BJ (cell line): Measurements from ENCODE around the gene IL18. TPM values are rescaled to one million over a fixed set of nuclear protein-coding genes. Genes with fewer than 3 reads are reported as not detected.

Source experiments
- CTCF ChIA-PET: fragments of 350-600 bp; formaldehyde crosslinking; extraction: SDS; loops from one replicate; lab custom pipeline; 2021; ENCODE audit warnings: antibody characterized with exemption, inconsistent platforms; lab: Yijun Ruan, JAX
- POLR2A ChIA-PET: fragments of 300-600 bp; sonication (Branson Sonifier 250); formaldehyde crosslinking; extraction: SDS; loops from one replicate; lab custom pipeline; 2021; ENCODE audit warnings: antibody characterized with exemption; lab: Charles Lee
- DNase-seq: peaks from one replicate; pipeline ENCODE4 v3.0.0-alpha.2; 2011; ENCODE audit warnings: low read depth
- H3K27me3 ChIP-seq: 2 replicates; pipeline ENCODE4 v1.6.0; 2011; ENCODE audit warnings: low read length; ENCODE audit not compliant: control insufficient read depth, insufficient read depth
- H3K36me3 ChIP-seq: 2 replicates; pipeline ENCODE4 v1.5.1; 2011; ENCODE audit warnings: low read length; ENCODE audit not compliant: control insufficient read depth, insufficient read depth
- H3K4me3 ChIP-seq: 2 replicates; pipeline ENCODE4 v1.5.1; 2011; ENCODE audit warnings: low read depth, mild to moderate bottlenecking, control low read depth, low read length
- polyA plus RNA-seq: library from polyadenylated mRNA; depleted of rRNA; stranded (reverse); fragments of >200 nt; gene quantifications from 2 replicates; pipeline ENCODE4 v1.2.3, GENCODE V29; 2011
- TF ChIP-seq, protein P1 (sequence below): IDR thresholded peaks from 2 replicates; pipeline ENCODE4 v1.5.1; 2011; ENCODE audit warnings: low read depth, mild to moderate bottlenecking, control low read depth, inconsistent platforms, low read length, moderate library complexity; ENCODE audit not compliant: insufficient read depth

Gene IL18
- polyA plus RNA-seq, 1 experiment = 1.5 TPM

DNA sequence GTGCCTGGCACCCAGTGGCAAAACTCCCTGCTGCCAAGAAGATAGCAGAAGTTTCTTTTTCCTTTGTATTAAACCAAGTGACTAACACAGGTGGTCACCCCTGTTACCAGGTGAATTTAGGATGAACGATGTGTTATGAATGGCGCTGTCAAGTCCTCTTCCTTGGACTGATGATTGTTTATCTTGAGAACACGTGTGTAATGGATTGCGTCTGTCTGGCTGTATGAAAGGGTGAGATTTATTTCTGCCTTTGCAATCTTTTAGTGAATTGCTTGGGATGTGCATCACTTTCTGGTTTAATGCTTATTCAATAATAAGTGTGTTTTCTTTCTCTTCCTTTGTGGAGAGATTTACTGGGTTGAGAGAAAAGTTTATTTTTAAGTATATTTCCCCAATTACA, 40.8 kb downstream of the IL18 start:
- CTCF ChIA-PET = interaction anchor here (1.9 kb wide), 1 partner anchor 10 kb away, joined by 11 read pairs; no protein-coding TSS in a partner anchor
- TF ChIP-seq, protein P1, sequence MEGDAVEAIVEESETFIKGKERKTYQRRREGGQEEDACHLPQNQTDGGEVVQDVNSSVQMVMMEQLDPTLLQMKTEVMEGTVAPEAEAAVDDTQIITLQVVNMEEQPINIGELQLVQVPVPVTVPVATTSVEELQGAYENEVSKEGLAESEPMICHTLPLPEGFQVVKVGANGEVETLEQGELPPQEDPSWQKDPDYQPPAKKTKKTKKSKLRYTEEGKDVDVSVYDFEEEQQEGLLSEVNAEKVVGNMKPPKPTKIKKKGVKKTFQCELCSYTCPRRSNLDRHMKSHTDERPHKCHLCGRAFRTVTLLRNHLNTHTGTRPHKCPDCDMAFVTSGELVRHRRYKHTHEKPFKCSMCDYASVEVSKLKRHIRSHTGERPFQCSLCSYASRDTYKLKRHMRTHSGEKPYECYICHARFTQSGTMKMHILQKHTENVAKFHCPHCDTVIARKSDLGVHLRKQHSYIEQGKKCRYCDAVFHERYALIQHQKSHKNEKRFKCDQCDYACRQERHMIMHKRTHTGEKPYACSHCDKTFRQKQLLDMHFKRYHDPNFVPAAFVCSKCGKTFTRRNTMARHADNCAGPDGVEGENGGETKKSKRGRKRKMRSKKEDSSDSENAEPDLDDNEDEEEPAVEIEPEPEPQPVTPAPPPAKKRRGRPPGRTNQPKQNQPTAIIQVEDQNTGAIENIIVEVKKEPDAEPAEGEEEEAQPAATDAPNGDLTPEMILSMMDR = no peak
- H3K36me3 ChIP-seq = no peaks in the 10 kb centered on the region

GRCh38 chr11:112121981-112122615, 41.8 kb downstream of the IL18 start:
- TF ChIP-seq, protein P1 = no peak
- DNase-seq = no peak
- ChIA-PET CTCF (interaction anchor here (0.6 to 1.9 kb wide), 6 partner anchors 9 to 331 kb away, joined by 3 to 11 read pairs (median 3); partner anchors contain the start of gene BCO2), POLR2A (interaction anchor here (0.6 kb wide), 1 partner anchor 17 kb away, joined by 4 read pairs; no protein-coding TSS in a partner anchor)
- Histone ChIP-seq H3K4me3 (no peak overlapping the region), H3K36me3 (no peaks in the 10 kb centered on the region), H3K27me3 (no peaks in the 10 kb centered on the region)

More for the DNA sequence above, 40.8 kb downstream of the IL18 start:
- Histone ChIP-seq H3K27me3 (no peaks in the 10 kb centered on the region), H3K4me3 (no peak overlapping the region)
- DNase-seq = no peak
- POLR2A ChIA-PET = no interaction called here

GRCh38 chr11:112118176-112118575, 45.7 kb downstream of the IL18 start:
- POLR2A ChIA-PET = no interaction called here
- TF ChIP-seq, protein P1 = no peak
- Histone ChIP-seq H3K27me3 (no peaks in the 10 kb centered on the region), H3K36me3 (no peaks in the 10 kb centered on the region), H3K4me3 (no peak overlapping the region)
- DNase-seq = no peak
- CTCF ChIA-PET = interaction anchor here (0.6 to 3.0 kb wide), 3 partner anchors 57 to 1676 kb away, joined by 3 to 17 read pairs (median 4); partner anchors contain the start of gene BCO2

DNA sequence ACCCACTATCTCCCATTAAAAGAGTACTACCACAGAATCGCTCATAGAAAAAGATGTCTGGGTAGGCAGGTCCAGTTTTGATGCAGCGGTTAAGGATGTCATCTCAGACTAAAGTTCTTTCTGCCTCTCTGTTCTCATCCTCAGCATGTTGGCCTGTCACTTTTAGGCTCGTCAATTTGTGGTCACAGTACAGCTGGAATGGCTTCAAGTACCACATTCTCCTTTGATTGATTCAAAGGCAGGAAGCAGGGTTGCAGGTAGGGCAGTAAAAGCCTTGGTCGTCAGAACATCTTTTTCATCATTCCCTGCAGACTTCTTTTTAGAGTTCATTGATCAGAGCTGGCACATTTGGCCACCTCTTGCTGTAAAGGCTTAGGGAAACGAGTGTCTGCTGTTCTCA, 48.5 kb downstream of the IL18 start:
- no peak for DNase-seq
- Histone ChIP-seq H3K27me3 (no peaks in the 10 kb centered on the region), H3K4me3 (no peak overlapping the region), H3K36me3 (no peaks in the 10 kb centered on the region)
- POLR2A ChIA-PET = no interaction called here
- TF ChIP-seq, protein P1 = no peak
- CTCF ChIA-PET = interaction anchor here (1.0 to 4.5 kb wide), 4 partner anchors 59 to 165 kb away, joined by 4 to 40 read pairs (median 18); partner anchors contain the start of gene BCO2

DNA sequence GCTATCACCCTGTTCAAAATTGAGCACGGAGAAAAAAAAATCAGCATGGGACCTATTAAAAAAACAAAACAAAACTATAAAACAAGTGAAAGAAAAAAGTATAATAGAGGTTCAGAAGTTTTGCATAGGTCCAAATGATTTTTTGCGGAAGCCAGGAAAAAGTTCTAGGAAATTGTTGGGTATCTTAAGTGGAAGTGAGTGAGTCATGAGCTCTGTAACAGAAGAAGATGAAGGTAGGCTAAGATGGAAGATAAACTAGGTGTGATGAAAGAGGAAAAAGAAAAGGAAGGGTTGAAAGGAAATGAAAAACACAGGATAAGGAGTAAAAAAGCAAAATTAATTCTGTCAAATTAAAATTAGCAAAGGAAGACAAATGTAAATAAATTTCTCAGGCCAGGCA, 49.4 kb downstream of the IL18 start:
- H3K36me3 ChIP-seq = no peaks in the 10 kb centered on the region
- CTCF ChIA-PET = interaction anchor here (0.8 to 6.1 kb wide), 22 partner anchors 8 to 168 kb away, joined by 3 to 58 read pairs (median 5); partner anchors contain the start of gene BCO2
- TF ChIP-seq, protein P1 = no peak
- H3K27me3 ChIP-seq = no peaks in the 10 kb centered on the region
- DNase-seq = no peak
- POLR2A ChIA-PET = no interaction called here
- no peak overlapping the region for H3K4me3 ChIP-seq
